GM18520 (cell line): Measurements from ENCODE around the gene SLC8B1.

ENCODE experiments used
- ATAC-seq: cut with Tn5 transposase; IDR thresholded peaks from one replicate; pipeline ENCODE4 v1.9.1; 2021; ENCODE audit not compliant: unreplicated experiment

The SLC8B1 gene

DNA sequence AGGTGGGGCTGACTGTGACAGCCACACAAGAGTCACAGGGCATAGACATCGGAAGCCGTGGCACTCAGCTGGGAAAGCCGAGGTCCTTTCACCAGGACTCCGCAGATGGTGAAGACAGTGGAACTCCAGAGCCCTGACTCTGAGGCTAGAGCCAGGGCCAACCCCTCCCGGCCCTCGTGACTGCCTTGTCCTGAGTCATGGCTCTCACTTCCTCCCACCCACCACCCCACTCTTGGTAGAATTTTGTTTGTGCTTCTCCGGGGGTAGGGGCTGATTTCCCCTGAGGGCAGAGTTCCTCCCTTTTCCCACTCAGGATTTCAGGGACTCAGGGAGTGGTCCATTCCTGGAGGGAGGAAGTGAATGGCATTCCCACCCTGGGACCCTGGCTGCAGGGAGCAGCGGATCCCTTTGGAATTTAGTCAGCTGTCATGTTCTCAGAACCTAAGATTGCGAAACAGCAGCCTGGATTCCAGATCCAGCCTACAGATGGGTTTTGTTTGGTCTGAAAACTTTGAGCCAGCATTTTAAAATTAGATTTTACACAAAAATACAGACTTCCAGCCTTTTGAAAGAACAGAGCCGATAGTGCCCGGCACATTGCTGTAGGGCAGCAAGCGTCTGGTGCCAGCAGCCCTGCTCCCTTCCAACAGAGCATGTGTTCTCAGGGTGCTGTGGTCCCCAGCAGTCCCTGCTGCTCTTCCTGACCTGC lies 62.9 kb downstream of the SLC8B1 start:
- ATAC-seq, result no peak

DNA sequence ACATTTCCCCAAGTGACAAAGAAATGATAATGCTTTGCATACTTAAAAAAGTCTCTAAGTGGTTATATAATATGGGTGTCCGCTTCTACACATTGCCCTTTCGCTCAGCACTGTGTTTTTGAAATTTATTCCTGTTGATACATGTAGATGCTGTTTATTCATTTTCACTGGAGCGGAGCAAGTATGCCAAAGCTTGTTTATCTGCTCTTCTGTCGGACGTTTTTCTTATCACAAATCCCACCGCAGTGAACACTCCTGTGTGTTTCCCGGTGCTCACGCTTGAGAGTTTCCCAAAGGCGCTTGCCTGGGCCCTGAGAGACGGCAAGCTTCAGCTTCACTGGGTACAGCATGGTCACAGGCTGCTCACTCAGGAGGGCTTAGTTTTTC lies 63.5 kb downstream of the SLC8B1 start:
- no peak for ATAC-seq

DNA sequence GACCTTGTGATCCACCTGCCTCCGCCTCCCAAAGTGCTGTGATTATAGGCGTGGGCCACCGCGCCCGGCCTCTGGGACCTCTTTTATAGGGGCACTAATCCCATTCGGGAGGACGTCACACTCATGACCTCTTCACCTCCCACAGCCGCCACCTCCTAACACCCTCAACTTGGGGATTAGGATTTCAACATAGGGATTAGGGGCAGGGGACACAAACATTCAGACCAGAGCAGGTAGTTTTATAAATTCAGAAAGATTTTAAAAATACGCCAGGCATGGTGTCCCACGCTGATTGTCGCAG lies 64.2 kb downstream of the SLC8B1 start:
- no peak for ATAC-seq

DNA sequence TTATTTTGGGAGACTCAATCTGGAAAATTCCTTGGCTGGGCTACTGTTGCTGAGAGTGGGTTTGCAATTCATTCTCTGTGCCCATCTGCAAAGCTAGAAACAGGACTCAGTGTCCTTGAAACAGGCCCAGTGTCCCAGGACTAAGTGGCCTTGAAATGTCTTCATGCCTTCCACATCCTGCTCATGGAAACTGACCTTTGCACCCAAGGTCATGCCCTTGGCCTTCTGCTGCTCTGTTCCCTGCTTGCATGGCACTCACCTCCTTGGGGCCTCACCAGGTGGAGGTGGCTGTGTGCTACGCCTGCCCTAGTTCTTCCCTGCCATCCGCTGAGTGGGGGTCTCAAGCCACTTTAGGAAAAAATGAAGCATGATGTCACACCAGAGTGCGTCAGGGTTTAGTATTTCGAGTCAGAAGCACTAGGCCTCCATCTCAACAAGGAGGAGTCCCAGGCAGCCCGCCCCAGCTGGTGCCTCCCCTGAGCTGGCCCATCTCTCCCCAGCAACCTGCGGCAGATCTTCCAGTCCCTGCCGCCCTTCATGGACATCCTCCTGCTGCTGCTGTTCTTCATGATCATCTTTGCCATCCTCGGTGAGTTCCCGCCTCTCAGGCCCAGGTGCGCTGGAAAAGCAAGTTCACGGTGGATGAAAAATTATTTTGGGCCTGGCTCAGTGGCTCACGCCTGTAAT lies 65.5 kb downstream of the SLC8B1 start:
- ATAC-seq, result no peak

DNA sequence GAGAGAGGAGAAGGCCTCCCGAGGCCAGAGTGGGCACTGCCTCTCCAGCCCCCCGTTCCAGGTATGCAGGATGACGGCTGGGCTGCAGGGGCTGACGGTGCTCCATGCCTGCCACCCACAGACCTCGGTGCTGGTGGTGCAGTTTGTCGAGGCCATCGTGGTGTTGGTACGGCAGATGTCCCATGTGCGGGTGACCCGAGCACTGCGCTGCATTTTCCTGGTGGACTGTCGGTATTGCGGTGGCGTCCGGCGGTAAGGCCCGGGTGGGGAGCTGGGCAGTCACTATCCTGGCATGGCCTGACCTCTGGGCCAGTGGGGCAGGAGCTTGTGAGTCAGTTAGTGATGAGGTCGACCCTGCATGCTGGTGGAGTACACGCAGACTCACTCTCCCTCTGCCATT lies 66.3 kb downstream of the SLC8B1 start:
- no peak for ATAC-seq

DNA sequence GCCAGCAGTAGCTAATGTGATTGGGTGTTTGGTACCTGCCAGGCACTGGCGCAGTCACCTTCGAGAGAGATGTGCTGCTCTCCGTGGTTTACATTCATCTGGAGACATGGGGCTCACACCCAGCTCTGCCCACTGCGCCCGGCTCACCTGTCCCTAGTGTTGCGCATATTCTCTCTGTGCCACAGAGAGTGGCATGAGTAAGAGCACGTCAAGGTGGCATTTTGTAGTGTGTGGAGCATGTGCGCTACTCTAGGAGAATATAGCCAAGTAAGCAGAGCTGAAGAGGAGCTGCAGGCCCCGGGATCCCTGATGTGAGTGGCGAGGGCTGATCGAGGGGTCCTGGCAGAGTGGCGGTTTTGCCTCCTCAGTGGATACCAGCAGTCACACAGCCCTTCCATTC lies 66.8 kb downstream of the SLC8B1 start:
- no peak for ATAC-seq

DNA sequence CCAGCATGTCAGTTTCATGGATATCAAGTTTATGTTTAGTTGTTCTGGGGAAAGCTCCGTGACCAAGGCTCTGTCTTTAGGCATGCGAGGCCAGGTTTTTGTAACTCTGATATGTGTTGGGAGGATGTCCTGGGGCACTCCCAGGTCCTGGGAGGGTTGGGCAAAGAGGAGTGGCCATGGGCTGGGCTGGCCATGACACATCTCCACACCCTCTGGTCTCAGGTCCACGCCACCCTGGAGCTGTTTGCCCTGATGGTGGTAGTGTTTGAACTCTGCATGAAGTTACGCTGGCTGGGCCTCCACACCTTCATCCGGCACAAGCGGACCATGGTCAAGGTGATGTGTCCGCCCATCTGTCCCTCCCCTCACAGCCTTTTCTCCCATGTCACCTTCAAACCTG lies 67.3 kb downstream of the SLC8B1 start:
- no peak for ATAC-seq

DNA sequence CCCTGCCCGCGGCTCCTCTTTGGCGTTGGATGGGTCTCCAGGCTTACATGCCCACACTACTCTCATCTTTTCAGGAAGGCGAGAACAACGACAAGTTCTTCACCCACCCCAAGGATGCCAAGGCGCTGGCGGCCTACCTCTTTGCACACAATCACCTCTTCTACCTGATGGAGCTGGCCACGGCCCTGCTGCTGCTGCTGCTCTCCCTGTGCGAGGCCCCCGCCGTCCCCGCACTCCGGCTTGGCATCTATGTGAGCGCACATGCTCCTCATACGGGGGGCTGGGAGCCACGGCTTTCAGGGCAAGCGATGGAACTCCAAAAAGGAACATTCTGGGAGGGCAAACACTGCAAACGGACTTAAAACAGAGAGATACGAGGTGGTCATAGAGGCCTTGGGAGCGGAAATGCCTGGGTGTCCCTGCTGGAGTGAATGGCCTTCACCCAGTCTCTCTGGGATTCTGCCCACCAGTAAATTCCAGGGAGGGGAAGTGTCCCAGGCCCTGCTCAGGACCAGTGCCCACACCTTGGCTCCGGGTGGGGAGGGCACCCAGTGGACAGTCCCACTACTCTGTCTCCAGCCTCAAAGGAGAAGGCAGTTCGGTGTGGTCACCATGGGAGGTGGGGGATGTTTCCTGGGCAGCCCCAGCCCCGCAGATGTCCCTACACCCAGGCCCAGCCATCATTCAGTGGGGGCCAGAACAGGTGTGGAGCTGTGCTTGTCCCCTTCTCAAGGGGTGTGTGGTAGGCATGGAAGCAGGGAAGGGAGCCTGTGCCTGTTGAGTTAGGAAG lies 68.6 kb downstream of the SLC8B1 start:
- ATAC-seq, result no peak

DNA sequence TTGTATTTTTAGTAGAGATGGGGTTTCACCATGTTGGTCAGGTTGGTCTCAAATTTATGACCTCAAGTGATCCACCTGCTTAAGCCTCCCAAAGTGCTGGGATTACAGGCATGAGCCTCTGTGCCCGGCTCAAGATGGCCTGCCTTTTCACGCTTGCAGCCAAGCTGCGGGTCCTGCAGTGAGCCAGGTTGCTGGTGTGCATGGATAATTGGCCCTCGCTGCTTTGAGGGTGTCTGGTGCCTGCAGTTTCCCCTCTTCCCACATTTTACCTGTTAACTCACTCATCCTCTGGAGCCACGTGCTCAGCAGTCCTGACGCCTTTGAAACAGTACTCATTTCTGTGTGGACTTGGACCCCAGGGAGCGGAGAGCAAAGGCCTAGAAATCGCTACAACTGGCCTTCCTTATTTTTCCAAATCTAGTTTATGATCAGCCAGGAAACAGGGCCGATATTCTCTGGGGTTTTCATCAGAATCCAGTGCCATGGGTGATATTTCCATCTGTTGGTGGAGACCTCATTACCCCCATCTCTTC lies 71.4 kb downstream of the SLC8B1 start:
- no peak for ATAC-seq

DNA sequence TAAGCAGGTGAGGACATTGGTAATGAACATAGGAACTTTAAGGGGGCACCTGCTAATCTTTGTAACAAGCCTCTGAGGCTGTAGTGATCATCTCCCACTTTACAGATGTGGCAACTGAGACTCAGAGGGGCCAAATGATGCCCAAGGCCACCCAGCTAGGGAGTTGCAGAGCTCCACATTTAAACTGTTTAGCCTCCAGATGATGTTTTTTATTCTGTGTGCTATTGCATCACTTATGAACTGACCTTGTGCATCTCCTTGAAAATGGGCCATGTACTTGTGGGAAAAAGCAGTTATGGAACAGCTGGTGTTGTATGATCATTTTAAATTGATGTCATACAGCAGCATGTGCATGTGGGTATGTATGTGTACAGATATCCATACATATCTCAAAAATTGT lies 72.2 kb downstream of the SLC8B1 start:
- no peak for ATAC-seq

DNA sequence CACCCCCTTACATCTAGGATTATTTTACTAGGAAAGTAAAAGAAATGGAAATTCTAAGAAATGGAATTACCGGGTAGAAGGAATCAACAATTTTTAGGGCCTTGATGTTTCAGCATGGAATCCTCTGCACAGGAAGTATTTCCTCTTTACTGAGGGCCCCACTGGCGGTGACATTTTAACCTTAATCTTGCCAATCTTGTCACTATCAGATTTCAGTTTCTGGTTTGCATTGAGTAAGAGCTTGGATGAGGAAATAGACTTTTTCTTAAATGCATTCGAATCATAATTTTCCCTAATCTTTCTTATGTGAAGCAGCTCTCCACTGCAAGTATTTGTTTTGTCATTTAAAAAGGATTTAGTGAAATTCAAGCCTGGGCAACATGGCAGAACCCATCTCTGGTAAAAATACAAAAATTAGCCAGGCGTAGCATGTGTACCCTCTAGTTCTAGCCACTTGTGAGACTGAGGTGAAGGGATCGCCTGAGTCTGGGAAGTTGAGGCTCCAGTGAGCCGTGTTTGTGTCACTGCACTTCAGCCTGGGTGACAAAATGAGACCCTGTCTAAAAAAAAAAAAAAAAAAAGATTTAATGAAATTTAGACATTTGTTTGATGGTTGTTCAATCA lies 73.0 kb downstream of the SLC8B1 start:
- ATAC-seq, result no peak

DNA sequence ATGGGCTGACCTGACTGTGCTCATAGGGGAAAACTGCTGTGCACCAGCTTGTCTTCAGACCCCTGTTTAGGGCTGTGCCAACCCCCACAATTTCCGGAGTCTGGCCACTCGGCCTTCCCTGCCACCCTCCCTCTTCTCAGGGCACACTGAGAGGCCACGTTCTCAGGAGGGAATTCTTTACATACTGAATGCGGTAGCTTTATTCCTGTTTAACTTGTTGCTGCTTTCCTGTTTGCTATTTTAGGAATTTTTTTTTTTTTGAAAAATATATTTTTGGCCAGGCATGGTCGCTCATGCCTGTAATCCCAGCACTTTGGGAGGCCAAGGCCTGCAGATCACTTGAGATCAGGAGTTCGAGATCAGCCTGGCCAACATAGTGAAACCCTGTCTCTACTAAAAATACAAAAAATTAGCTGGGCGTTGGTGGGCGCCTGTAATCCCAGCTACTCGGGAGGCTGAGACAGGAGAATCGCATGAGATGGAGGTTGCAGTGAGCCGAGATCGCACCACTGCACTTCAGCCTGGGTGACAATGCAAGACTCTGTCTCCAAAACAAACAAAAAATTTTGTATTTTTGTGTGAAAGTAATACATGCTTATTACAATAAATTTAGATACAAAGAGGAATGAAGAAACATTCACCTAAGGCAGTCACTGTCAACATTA lies 74.1 kb downstream of the SLC8B1 start:
- no peak for ATAC-seq

DNA sequence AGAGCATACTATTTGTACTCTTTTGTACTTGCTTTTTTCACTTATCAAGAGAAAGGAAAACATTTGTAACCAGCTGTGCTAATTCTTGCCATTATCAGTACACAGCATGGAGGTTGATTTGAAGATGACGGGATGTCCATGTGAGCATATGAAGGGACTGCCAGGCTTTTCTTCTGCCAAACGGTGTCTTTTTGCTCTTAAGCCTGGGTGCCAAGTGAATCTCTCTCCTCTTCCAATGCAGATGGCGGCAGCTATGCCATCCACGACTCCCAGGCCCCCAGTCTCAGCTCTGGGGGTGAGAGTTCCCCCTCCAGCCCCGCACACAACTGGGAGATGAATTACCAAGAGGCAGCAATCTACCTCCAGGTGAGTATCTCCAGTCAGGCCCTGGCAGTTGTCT lies 74.8 kb downstream of the SLC8B1 start:
- no peak for ATAC-seq

DNA sequence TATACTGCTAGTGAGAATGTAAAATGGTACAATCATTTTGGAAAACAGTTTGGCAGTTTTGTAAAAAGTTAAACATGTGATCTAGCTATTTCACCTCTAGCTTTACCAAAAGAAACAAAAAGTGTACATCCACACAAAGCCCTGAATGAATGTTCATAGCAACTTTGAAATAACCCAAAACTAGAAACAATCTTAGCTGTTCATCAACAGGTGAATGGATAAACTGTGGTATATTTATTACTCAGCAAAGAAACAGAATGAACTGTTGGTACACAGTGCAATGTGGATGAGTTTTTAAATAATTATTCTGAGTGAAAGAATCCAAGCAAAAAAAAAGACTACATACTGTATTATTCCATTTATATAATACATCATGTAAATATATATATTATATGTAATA lies 77.3 kb downstream of the SLC8B1 start:
- no peak for ATAC-seq

DNA sequence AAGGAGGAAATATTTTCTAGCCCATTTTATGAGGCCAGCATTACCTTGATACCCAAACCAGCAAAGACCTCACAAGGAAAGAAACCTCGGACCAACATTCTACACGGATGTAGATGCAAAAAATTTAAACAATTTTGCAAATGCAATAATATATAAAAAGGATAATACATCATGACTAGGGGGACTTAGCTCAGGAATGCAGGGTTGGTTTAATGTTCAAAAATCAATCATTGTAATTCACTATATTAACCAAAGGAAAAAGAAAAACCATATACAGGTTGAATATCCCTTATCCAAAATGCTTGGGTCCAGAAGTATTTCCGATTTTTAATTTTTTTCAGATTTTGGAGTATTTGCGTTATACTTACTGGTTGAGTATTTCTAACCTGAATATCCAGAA lies 80.6 kb downstream of the SLC8B1 start:
- ATAC-seq, result no peak

DNA sequence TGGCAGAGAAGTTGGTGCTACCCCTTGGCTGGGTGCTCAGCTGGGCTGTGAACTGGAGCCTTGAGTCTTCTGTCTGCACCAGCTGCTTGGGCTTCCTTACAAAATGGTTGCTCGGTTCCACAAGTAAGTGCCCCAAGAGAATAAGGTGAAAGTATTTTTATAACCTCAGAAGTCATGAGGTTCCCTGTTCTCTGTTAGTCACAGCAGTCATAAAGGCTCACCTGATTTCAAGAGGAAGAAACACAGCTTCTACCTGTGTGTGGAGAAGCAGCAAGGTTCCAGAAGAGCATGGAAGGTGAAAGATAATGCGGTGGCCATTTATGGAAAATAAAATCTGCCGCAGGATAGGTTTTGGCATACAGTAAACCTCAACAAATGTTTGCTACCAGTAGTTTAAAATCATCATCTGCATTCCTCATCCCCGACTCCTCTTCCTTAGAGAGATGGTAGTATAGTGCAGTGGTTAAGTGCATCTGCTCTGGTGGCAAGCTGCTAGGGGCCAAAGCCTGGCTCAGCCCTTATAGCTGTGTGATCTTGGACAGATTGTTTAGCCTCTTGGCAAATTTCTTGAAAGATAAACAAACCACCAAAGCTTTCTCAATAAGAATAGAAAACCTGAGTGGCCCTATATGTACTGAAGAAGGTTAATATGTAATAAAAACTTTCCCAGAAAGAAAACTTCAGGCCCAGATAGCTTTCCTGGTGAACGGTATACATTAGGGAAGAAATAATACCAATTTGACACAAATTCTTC lies 81.2 kb downstream of the SLC8B1 start:
- ATAC-seq, result no peak

DNA sequence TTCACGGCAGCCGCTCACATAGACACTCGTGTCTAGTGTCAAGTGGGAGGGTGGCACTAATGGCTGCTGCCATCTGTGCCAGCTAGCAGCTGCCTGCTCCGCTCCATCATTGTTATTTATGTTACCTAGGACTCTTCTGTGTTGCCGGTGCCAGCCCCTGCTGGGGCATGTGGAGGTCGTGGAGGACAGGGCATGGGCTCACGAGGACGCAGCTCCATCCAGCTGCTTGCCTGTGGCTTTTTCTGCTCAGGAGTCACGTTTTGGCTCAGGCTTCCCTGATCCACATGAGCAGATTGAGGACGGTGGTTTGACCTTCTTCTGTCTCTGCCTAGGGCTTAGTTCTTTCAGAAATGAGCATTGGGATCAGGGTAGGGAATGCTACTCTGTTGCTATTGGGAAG lies 82.4 kb downstream of the SLC8B1 start:
- no peak for ATAC-seq

DNA sequence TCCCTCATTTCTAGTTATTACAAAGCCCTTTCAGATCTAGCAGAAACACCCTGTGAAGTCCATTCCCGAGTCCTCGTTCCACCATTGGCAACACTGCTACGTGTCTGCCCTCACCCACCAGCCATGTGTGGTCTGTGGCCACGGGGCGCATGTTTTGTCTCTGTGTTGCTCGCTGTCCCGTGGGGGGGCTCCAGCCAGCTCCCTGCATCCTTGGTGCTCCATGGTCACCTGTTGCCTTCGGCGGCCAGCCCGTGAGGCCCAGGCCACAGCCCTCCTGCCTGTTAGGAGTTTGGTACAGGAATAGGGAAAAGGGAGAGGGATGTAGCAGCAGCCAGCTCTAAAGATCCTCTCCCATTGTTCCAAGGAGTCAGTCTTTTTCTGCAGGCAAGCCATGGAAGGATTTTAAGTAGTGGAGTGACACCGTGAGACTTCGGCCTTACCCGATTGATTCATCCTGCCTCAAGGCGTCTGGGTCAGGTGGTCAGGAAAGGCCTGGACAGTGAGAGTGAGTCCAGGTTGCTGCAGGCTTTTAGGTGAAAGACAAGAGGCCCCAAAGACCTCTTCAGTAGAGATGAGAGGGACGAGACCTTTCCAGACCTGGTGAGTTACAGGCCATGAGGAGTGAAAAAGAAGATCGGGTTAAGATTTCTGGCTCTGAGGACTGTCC lies 83.4 kb downstream of the SLC8B1 start:
- ATAC-seq, result no peak

DNA sequence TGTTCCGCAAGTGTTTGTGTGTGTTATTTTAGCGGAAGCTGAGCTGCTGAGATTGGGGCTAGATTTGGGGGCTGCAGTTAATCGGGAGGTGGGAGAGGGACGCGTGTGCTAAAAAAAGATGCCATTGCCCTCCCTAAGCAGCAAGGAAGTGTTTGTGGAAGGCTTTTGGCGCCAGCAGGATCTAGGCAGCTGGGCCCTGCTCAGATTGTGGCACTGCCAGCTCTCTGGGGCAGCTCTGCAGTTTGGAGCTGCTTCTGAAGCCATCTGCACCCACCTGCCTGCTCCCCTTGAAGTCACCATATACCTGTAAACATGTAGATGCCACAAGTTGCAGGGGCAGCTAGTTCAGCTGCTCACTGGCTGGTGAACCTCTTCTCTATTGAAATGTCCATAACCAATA lies 84.9 kb downstream of the SLC8B1 start:
- no peak for ATAC-seq

DNA sequence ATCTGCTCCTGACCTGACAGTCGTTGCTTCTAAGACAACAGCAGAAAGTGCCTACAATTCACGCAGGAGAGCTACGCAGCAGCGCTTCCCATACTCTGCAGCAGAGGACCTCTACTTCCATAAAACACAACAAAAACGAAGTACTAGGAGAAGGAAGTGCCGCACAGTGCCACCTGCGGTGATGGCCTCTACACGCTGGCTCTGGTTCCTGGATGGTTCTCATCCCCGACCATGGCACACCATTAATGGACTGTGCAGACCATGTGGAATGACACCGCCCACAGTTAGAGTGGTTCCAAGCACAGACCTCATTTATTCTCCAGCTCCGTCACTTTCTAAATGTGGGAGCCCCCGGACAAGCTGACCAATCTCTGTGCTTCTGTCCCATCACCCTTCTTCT lies 85.4 kb downstream of the SLC8B1 start:
- ATAC-seq, result no peak
